ENCODE data around the gene SH3BP4.

Gene SH3BP4, protein sequence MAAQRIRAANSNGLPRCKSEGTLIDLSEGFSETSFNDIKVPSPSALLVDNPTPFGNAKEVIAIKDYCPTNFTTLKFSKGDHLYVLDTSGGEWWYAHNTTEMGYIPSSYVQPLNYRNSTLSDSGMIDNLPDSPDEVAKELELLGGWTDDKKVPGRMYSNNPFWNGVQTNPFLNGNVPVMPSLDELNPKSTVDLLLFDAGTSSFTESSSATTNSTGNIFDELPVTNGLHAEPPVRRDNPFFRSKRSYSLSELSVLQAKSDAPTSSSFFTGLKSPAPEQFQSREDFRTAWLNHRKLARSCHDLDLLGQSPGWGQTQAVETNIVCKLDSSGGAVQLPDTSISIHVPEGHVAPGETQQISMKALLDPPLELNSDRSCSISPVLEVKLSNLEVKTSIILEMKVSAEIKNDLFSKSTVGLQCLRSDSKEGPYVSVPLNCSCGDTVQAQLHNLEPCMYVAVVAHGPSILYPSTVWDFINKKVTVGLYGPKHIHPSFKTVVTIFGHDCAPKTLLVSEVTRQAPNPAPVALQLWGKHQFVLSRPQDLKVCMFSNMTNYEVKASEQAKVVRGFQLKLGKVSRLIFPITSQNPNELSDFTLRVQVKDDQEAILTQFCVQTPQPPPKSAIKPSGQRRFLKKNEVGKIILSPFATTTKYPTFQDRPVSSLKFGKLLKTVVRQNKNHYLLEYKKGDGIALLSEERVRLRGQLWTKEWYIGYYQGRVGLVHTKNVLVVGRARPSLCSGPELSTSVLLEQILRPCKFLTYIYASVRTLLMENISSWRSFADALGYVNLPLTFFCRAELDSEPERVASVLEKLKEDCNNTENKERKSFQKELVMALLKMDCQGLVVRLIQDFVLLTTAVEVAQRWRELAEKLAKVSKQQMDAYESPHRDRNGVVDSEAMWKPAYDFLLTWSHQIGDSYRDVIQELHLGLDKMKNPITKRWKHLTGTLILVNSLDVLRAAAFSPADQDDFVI

DNA sequence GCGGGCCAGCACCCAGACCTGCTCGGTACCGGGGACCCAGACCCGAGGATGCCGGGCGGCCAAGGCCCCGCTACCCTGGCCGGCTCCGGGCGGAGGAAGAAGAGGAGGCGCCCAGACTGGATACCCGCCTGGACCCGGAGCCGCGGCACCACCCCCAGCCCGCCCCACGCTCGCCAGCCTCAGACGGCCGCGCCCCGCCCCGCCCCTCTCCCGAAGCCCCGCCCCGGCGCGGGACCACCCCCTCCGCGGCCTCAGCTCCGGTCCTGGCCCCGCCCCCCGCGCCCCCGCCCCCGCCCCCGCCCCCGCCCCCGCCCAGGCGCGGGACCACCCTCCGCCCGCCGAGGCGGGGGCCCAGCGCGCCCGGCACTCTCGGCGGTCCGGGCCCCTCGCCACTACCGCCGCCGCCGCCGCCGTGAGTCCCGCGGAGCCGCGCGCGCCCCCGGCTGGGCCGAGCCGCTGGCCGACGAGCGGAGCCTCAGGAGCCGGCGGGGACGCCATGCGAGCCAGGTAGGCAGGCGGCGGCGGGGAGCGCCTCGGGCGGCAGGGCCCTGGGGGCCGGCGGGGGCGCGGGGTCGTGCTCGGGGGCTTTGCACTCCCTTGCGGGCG is at the start of gene SH3BP4:
SH3BP4 (plus strand) TSS at position 354 of the 606 bp plus-strand sequence. CDS start 82,986 bp downstream, outside the sequence.
- peak within 1 kb of the TSS; percentile 79 for H3K4me3 ChIP-seq (ENCODE audit: low read depth, low read length)
- DNase-seq (ENCODE audit: low read depth), result peak; percentile 81
- TF ChIP-seq, protein P1, sequence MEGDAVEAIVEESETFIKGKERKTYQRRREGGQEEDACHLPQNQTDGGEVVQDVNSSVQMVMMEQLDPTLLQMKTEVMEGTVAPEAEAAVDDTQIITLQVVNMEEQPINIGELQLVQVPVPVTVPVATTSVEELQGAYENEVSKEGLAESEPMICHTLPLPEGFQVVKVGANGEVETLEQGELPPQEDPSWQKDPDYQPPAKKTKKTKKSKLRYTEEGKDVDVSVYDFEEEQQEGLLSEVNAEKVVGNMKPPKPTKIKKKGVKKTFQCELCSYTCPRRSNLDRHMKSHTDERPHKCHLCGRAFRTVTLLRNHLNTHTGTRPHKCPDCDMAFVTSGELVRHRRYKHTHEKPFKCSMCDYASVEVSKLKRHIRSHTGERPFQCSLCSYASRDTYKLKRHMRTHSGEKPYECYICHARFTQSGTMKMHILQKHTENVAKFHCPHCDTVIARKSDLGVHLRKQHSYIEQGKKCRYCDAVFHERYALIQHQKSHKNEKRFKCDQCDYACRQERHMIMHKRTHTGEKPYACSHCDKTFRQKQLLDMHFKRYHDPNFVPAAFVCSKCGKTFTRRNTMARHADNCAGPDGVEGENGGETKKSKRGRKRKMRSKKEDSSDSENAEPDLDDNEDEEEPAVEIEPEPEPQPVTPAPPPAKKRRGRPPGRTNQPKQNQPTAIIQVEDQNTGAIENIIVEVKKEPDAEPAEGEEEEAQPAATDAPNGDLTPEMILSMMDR (conservative IDR thresholded peaks at IDR 0.05; ENCODE audit: low read depth, low read length), result no peak

DNA sequence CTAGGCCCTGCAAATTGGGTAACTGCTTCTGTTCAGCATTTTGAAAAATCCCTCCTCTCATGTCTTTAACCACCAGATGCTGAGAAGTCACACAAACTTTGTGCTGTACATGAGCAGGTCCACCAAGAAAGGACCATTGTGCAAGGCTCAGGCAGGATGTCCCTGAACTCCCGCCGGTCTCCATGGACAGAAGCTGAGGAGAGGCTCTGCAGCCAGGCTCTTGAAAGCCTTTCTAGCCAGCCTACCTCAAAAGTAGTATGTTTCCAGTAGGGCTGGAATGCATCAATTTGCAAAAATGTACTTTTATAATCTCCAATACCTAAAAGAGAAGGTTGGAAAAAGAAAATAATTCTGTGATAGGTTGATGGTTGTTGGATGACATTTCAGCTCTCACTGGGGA is 47.0 kb upstream of the SH3BP4 start:
- TF ChIP-seq, protein P1 (conservative IDR thresholded peaks at IDR 0.05; ENCODE audit: low read depth, low read length), result no peak
- H3K4me3 ChIP-seq (ENCODE audit: low read depth, low read length), result no peak overlapping the region
- DNase-seq (ENCODE audit: low read depth), result no peak

DNA sequence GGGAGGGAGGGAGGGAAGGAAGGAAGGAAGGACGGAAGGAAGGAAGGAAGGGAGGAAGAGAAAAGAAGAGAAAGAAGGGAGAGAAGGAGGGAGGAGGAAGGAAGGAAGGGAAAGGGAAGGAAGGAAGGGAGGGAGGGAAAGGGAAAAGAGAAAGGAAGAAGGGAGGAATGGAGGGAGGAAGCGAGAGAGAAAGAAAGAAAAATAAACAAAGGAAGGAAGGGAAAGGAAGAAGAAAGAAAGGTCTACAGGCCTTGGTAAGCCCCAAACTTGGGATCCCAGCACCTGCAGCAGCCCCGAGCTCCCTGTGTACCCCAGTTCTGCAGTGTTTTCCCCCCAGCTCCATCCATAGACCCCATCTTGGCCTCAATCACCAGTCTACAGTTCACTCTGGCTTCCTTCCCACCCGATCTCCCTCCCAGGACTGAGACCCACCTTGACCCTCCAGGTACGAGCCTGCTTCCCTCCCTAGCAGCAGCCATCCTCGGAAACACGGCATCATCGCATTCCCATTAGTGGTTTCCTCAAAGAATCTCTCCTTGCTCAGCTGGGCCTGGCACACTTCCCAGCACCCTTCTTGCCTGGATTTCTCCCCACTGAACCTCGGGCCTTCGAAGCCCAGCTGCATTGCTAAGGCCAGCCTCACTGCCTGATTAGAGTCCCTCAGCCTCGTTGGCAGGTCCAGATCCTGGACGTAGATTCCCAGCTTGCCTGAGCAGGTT is 46.1 kb upstream of the SH3BP4 start:
- no peak overlapping the region for H3K4me3 ChIP-seq (ENCODE audit: low read depth, low read length)
- TF ChIP-seq, protein P1 (conservative IDR thresholded peaks at IDR 0.05; ENCODE audit: low read depth, low read length), result no peak
- DNase-seq (ENCODE audit: low read depth), result peak; percentile 31

DNA sequence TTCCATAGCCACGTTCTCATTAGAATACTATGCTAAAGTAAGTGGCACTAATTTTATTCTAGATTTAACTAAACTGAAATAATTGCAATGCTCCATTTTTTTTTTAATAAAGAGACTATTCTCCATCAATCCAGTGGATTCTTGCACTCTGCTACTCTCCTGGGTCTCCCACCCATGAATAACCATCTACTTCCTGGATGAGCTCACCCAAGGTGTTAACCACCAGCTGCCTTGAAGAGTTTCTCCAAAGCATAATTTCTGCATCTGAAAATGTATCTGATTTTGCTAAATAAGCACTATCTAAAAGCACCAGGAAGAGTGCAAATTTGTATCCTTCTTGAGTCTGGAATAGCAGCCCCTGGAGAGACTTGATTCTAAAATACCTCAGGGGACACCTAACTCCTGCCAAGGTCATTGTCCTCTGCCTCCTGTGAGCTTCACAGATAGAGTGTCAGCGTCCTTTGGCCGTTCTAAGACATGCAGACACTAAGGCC is 41.6 kb upstream of the SH3BP4 start:
- DNase-seq (ENCODE audit: low read depth), result no peak
- H3K4me3 ChIP-seq (ENCODE audit: low read depth, low read length), result no peak overlapping the region
- TF ChIP-seq, protein P1 (conservative IDR thresholded peaks at IDR 0.05; ENCODE audit: low read depth, low read length), result no peak

DNA sequence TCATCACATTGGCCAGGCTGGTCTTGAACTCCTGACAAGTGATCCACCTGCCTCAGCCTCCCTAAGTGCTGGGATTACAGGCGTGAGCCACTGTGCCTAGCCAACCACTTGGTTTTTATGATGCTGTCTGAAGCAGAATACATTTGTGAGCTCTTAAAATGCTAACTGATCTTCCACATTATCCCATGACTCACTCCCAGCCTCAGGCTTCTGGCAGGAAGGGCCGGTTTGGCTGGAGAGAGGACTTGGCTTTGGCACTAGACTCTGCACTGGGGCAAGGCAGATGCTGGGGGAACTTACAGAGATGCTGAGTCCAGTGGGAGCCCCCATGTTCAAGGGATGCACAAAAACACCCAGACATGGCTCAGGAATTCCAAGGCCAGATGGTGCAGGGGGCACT is 40.5 kb upstream of the SH3BP4 start:
- DNase-seq (ENCODE audit: low read depth), result peak; percentile 29
- H3K4me3 ChIP-seq (ENCODE audit: low read depth, low read length), result no peak overlapping the region
- TF ChIP-seq, protein P1 (conservative IDR thresholded peaks at IDR 0.05; ENCODE audit: low read depth, low read length), result no peak

DNA sequence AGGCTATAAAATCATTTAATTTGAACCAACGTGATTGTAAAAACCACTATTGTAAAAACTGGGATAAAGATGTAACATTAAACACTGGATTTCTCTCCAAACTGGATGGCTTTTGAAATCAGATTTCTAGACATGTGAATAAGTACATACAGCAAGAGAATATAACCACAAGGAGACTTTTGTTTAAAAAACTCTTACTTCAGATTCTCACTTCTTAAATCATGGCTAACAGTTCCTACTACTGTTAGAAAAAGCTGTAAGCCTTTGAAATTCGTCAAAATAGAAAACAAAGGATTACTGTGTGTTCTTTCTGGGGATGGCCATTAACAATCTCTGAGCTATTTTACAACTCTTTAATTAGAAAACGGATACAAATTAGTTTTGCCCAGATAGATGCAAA is 39.4 kb upstream of the SH3BP4 start:
- no peak for DNase-seq (ENCODE audit: low read depth)
- TF ChIP-seq, protein P1 (conservative IDR thresholded peaks at IDR 0.05; ENCODE audit: low read depth, low read length), result no peak
- no peak overlapping the region for H3K4me3 ChIP-seq (ENCODE audit: low read depth, low read length)

Measured in choroid plexus epithelial cell (primary cell).